ENCODE data around the gene BCKDHB.

- no peak for TF ChIP-seq POLR2AphosphoS5 (IDR thresholded peaks at IDR 0.05; ENCODE audit: low read depth)
- TF ChIP-seq, protein P1, sequence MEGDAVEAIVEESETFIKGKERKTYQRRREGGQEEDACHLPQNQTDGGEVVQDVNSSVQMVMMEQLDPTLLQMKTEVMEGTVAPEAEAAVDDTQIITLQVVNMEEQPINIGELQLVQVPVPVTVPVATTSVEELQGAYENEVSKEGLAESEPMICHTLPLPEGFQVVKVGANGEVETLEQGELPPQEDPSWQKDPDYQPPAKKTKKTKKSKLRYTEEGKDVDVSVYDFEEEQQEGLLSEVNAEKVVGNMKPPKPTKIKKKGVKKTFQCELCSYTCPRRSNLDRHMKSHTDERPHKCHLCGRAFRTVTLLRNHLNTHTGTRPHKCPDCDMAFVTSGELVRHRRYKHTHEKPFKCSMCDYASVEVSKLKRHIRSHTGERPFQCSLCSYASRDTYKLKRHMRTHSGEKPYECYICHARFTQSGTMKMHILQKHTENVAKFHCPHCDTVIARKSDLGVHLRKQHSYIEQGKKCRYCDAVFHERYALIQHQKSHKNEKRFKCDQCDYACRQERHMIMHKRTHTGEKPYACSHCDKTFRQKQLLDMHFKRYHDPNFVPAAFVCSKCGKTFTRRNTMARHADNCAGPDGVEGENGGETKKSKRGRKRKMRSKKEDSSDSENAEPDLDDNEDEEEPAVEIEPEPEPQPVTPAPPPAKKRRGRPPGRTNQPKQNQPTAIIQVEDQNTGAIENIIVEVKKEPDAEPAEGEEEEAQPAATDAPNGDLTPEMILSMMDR (conservative IDR thresholded peaks at IDR 0.05; ENCODE audit: low read depth in 2 of 2), result no peak
- TF ChIP-seq CREB1 (CRISPR knock-in tag; IDR thresholded peaks at IDR 0.05; ENCODE audit: low read depth), result no peak
- TF ChIP-seq EZH2 (IDR thresholded peaks at IDR 0.05; ENCODE audit: low read depth, unreplicated experiment), result no peak
- no peak for TF ChIP-seq EZH2phosphoT487 (IDR thresholded peaks at IDR 0.05; ENCODE audit: unreplicated experiment)
- no peak for TF ChIP-seq JUNB (IDR thresholded peaks at IDR 0.05; ENCODE audit: unreplicated experiment)
- no peak for TF ChIP-seq REST (IDR thresholded peaks at IDR 0.05; ENCODE audit: unreplicated experiment)
Observed at GRCh38 chr6:80077067-80077466, 29.4 kb upstream of the BCKDHB start.
